COLO829 (cell line): ENCODE results near the gene UNC79.

Experiments used
- DNase-seq: peaks from one replicate; pipeline ENCODE4 v3.0.0; 2012; ENCODE audit warnings: low spot score

The UNC79 gene

GRCh38 chr14:93752980-93753561 lies 322.3 kb downstream of the UNC79 start:
- DNase-seq, result peak; percentile 16

- DNase-seq, result no peak
Observed at GRCh38 chr14:93753647-93754046, 322.9 kb downstream of the UNC79 start.

- no peak for DNase-seq
Observed at GRCh38 chr14:93757206-93757605, 326.5 kb downstream of the UNC79 start.
